Measurements from ENCODE around the gene PPP1R26. TPM values are rescaled to one million over a fixed set of nuclear protein-coding genes. Genes with fewer than 3 reads are reported as not detected.

The PPP1R26 gene
- total and polyA plus RNA-seq, 2 experiments from 2014 or later: 10.7 to 49.8 TPM

- Histone ChIP-seq H3K4me3 (no peak overlapping the region), H2AFZ (no peak overlapping the region), H3K27ac (ENCODE audit: low read depth) (no peak overlapping the region), H4K20me1 (replicated peaks; ENCODE audit: insufficient read depth) (no peaks in the 10 kb centered on the region), H3F3A (replicated peaks; ENCODE audit: low read depth) (no peaks in the 10 kb centered on the region), H3K36me3 (ENCODE audit: insufficient read depth) (no peaks in the 10 kb centered on the region), H3K79me2 (replicated peaks; ENCODE audit: insufficient read depth) (no peaks in the 10 kb centered on the region), H3K9me2 (ENCODE audit: insufficient read depth) (no peaks in the 10 kb centered on the region), H3K27me3 (ENCODE audit: insufficient read depth) (no peaks in the 10 kb centered on the region), H3K4me1 (ENCODE audit: insufficient read depth) (no peaks in the 10 kb centered on the region; the same call in 1 of the 2 replicates), H3K4me2 (no peak overlapping the region)
- TF ChIP-seq ETS1 (IDR thresholded peaks at IDR 0.05) (no peak), REST (IDR thresholded peaks at IDR 0.05; ENCODE audit: unreplicated experiment) (no peak), CTCF (conservative IDR thresholded peaks at IDR 0.05; ENCODE audit: low read depth in 2 of 2) (no peak), NANOG (IDR thresholded peaks at IDR 0.05; ENCODE audit: borderline replicate concordance) (no peak), ZNF462 (CRISPR knock-in tag; IDR thresholded peaks at IDR 0.05) (no peak), POLR2AphosphoS5 (IDR thresholded peaks at IDR 0.05; ENCODE audit: low read depth) (no peak), ZNF331 (CRISPR knock-in tag; IDR thresholded peaks at IDR 0.05; ENCODE audit: low read depth) (no peak)
- Mint-ChIP-seq H3K4me3 (no peak overlapping the region), H3K9me3 (no peaks in the 10 kb centered on the region), H3K4me1 (peaks cover 10% of the 10 kb centered on the region; the same call in 2 of the 3 replicates), H3K27me3 (ENCODE audit: insufficient read depth, low read depth, poor library complexity) (peaks cover 4% of the 10 kb centered on the region), H3K36me3 (ENCODE audit: low read depth) (no peaks in the 10 kb centered on the region), H3K27ac (no peak overlapping the region)
- DNase-seq (ENCODE audit: low spot score) (no peak), ATAC-seq (no peak)
Measured at GRCh38 chr9:135525241-135526088, 45.9 kb downstream of the PPP1R26 start.

All from GM23338 (cell line).